ENCODE data around the gene SDC4.

GRCh38 chr20:45311589-45312211, 36.5 kb downstream of the SDC4 start:
- TF ChIP-seq CTCF (tag by site-specific recombination; IDR thresholded peaks at IDR 0.05) (peak; percentile 90), ZNF324 (tag by site-specific recombination; IDR thresholded peaks at IDR 0.05) (no peak), ZNF423 (tag by site-specific recombination; IDR thresholded peaks at IDR 0.05) (no peak), FEZF1 (tag by site-specific recombination; IDR thresholded peaks at IDR 0.05) (no peak)
- TF ChIP-seq, protein P1, sequence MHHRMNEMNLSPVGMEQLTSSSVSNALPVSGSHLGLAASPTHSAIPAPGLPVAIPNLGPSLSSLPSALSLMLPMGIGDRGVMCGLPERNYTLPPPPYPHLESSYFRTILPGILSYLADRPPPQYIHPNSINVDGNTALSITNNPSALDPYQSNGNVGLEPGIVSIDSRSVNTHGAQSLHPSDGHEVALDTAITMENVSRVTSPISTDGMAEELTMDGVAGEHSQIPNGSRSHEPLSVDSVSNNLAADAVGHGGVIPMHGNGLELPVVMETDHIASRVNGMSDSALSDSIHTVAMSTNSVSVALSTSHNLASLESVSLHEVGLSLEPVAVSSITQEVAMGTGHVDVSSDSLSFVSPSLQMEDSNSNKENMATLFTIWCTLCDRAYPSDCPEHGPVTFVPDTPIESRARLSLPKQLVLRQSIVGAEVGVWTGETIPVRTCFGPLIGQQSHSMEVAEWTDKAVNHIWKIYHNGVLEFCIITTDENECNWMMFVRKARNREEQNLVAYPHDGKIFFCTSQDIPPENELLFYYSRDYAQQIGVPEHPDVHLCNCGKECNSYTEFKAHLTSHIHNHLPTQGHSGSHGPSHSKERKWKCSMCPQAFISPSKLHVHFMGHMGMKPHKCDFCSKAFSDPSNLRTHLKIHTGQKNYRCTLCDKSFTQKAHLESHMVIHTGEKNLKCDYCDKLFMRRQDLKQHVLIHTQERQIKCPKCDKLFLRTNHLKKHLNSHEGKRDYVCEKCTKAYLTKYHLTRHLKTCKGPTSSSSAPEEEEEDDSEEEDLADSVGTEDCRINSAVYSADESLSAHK (tag by site-specific recombination; IDR thresholded peaks at IDR 0.05), result no peak

All from HEK293 (cell line).